ENCODE data around the gene ZNF462. TPM values are rescaled to one million over a fixed set of nuclear protein-coding genes. Genes with fewer than 3 reads are reported as not detected.

The ZNF462 gene
- total and polyA plus RNA-seq, 2 of the 13 experiments (the other 11 are each of a cell fraction or from before 2014, with no cell fraction given): not detected

- POLR2A ChIA-PET: no interaction called here
- no peaks in the 10 kb centered on the region for H3K36me3 ChIP-seq (replicated peaks in 1 of 2; ENCODE audit: control insufficient read depth in 1 of 2, insufficient read depth in 2 of 2, low read length in 2 of 2)
- no peaks in the 10 kb centered on the region for H3K27me3 ChIP-seq (ENCODE audit: control insufficient read depth in 1 of 2, insufficient read depth in 2 of 2, low read length in 2 of 2)
- no peak overlapping the region for H2AFZ ChIP-seq (ENCODE audit: low read length)
- no peaks in the 10 kb centered on the region for H4K20me1 ChIP-seq (ENCODE audit: insufficient read depth, low read length)
- FAIRE-seq: no peak
- H3K9ac ChIP-seq (ENCODE audit: insufficient read depth, low read depth, low read length): no peak overlapping the region
- CTCF ChIA-PET (ENCODE audit: low intra/inter-chr PET ratio, low total read pairs): no interaction called here
- no TSS peak for BruUV-seq (replicated peaks)
- no peak overlapping the region for H3K4me2 ChIP-seq (ENCODE audit: low read depth, low read length)
- no peaks in the 10 kb centered on the region for H3K9me3 ChIP-seq (ENCODE audit: low read length)
- in situ Hi-C loops (cut with HindIII; ENCODE audit: extremely low pct_ligation_motif_present, low pct_unique_long_range_greater_than_20kb) (no loop called here), intact Hi-C loops (cut with micrococcal nuclease; ENCODE audit: unreplicated experiment) (no loop called here)
- H3K27ac ChIP-seq (ENCODE audit: extremely low read length, insufficient read depth, low read length): no peak overlapping the region
- no peak overlapping the region for H3K4me3 ChIP-seq (replicated peaks in 1 of 3; ENCODE audit: insufficient read depth in 1 of 3, low read depth in 2 of 3, low read length in 3 of 3)
- ATAC-seq: no peak
- no peak for DNase-seq (ENCODE audit: low spot score)
- 35% methylated on average over 13 of the region's 13 CpGs for WGBS (ENCODE audit: low lambda C conversion rate)
- no peaks in the 10 kb centered on the region for H3K79me2 ChIP-seq (ENCODE audit: insufficient read depth, low read length)
- H3K4me1 ChIP-seq (ENCODE audit: insufficient read depth, low read length): no peaks in the 10 kb centered on the region
- TF ChIP-seq SRSF9 (IDR thresholded peaks at IDR 0.05; ENCODE audit: borderline replicate concordance, insufficient read depth, low read depth, low read length, poor library complexity, severe bottlenecking) (no peak), ZNF549 (CRISPR knock-in tag; IDR thresholded peaks at IDR 0.05) (no peak), ZNF318 (CRISPR knock-in tag; IDR thresholded peaks at IDR 0.05) (no peak), ARNT (IDR thresholded peaks at IDR 0.05) (no peak), HIC2 (CRISPR knock-in tag; IDR thresholded peaks at IDR 0.05; ENCODE audit: low read depth) (no peak), RFX3 (CRISPR knock-in tag; IDR thresholded peaks at IDR 0.05) (no peak), FOXK2 (IDR thresholded peaks at IDR 0.05) (no peak), POLR2A (IDR thresholded peaks at IDR 0.05; ENCODE audit: insufficient read depth in 1 of 2, low read depth in 2 of 2, low read length in 2 of 2) (no peak), GABPB1 (CRISPR knock-in tag; IDR thresholded peaks at IDR 0.05) (no peak), ZBTB3 (CRISPR knock-in tag; IDR thresholded peaks at IDR 0.05; ENCODE audit: borderline replicate concordance, low read depth) (no peak)
- TF ChIP-seq, protein P1, sequence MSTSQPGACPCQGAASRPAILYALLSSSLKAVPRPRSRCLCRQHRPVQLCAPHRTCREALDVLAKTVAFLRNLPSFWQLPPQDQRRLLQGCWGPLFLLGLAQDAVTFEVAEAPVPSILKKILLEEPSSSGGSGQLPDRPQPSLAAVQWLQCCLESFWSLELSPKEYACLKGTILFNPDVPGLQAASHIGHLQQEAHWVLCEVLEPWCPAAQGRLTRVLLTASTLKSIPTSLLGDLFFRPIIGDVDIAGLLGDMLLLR (CRISPR knock-in tag; IDR thresholded peaks at IDR 0.05): no peak
- TF ChIP-seq, protein P2, sequence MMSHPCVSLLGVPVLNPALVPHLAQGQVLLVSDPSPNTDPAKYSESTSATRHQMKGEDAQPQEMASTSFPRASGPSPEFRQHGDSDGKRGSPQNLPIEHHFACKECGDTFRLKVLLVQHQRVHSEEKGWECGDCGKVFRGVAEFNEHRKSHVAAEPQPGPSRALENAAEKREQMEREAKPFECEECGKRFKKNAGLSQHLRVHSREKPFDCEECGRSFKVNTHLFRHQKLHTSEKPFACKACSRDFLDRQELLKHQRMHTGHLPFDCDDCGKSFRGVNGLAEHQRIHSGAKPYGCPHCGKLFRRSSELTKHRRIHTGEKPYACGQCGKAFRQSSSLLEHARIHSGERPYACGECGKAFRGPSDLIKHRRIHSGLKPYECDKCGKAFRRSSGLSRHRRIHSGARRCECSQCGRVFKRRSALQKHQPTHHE (CRISPR knock-in tag; IDR thresholded peaks at IDR 0.05; ENCODE audit: borderline replicate concordance): no peak
Observed at GRCh38 chr9:107049046-107049802, 186.3 kb downstream of the ZNF462 start.
